K562 (cell line): ENCODE data around the gene POLR3GL. TPM values are rescaled to one million over a fixed set of nuclear protein-coding genes. Genes with fewer than 3 reads are reported as not detected.
A peak's percentile ranks its signal among the peaks of the same experiment; 100 is the strongest.

ENCODE experiments used
- KAT8 ChIP-seq: fragments of 450-650 bp; IDR thresholded peaks from 2 replicates; pipeline ENCODE4 v1.6.1; 2016; ENCODE audit warnings: low read depth, mild to moderate bottlenecking
- MEF2D ChIP-seq: conservative IDR thresholded peaks from 2 replicates; pipeline ENCODE4 v1.6.1; 2016; ENCODE audit warnings: low read depth, missing genetic modification characterization, missing compliant biosample characterization
- MIER1 ChIP-seq: fragments of 450-650 bp; IDR thresholded peaks from 2 replicates; pipeline ENCODE4 v1.6.1; 2016; ENCODE audit warnings: antibody characterized with exemption, mild to moderate bottlenecking, low read depth
- NCOA6 ChIP-seq: fragments of 450-650 bp; IDR thresholded peaks from 2 replicates; pipeline ENCODE4 v1.6.1; 2017; ENCODE audit warnings: mild to moderate bottlenecking
- NCOR1 ChIP-seq: fragments of 450-650 bp; IDR thresholded peaks from 2 replicates; pipeline ENCODE4 v1.6.1; 2016; ENCODE audit warnings: mild to moderate bottlenecking, moderate library complexity
- PHF20 ChIP-seq: fragments of 450-650 bp; IDR thresholded peaks from 2 replicates; pipeline ENCODE4 v1.6.1; 2018; ENCODE audit not compliant: partially characterized antibody
- SIX5 ChIP-seq, 2 experiments: IDR thresholded peaks; 2 replicates each; pipeline ENCODE4 v1.6.1; 2011; ENCODE audit warnings: low read length in 2 of 2, borderline replicate concordance in 1 of 2, low read depth in 1 of 2, mild to moderate bottlenecking in 1 of 2, moderate library complexity in 1 of 2; ENCODE audit not compliant: insufficient read depth in 1 of 2
- SLC30A9 ChIP-seq: fragments of 250-450 bp; sonication (Bioruptor Pico); IDR thresholded peaks from 2 replicates; pipeline ENCODE4 v1.8.0; 2022; ENCODE audit warnings: mild to moderate bottlenecking, moderate library complexity
- SRSF7 ChIP-seq: fragments of 200-400 bp; formaldehyde crosslinking; optimal IDR thresholded peaks from 2 replicates; pipeline ENCODE3; 2017; ENCODE audit warnings: mild to moderate bottlenecking, low read depth, low read length
- XRCC3 ChIP-seq: fragments of 450-650 bp; IDR thresholded peaks from 2 replicates; pipeline ENCODE4 v1.6.1; 2017; ENCODE audit warnings: mild to moderate bottlenecking, moderate library complexity
- ZNF41 ChIP-seq: fragments of 250-450 bp; sonication (Bioruptor Pico); conservative IDR thresholded peaks from 2 replicates; pipeline ENCODE4 v1.4.0; 2020; ENCODE audit warnings: mild to moderate bottlenecking
- polyA plus RNA-seq, 8 experiments: library from polyadenylated mRNA; depleted of rRNA in 4 of 8; stranded (reverse) in 5 of 8; unstranded in 3 of 8; fragments of >200 nt; fragmentation: Nextera tagmentation in 2 of 8; fragmentation: Illumina TruSeq in 1 of 8; extraction: Ambion mirVana in 2 of 8; extraction: Trizol in 1 of 8; gene quantifications; 2 replicates each; pipeline versions ENCODE4 v1.2.1 to v1.2.3, GENCODE V29; 2011 to 2014; ENCODE audit warnings: inconsistent platforms in 1 of 8, missing spikeins in 1 of 8
- total RNA-seq, 7 experiments: library from RNA; depleted of rRNA in 6 of 7; stranded (reverse); fragments of >200 nt in 6 of 7; fragmentation: Illumina TruSeq in 2 of 7; extraction: Trizol in 2 of 7; gene quantifications; 2 replicates each; pipeline versions ENCODE4 v1.2.1 to v1.2.3, GENCODE V29; 2011 to 2021; ENCODE audit warnings: low replicate concordance in 1 of 7
- TF ChIP-seq, protein P1 (sequence below): fragments of 200-800 bp; sonication (Bioruptor generic); IDR thresholded peaks from 2 replicates; pipeline ENCODE4 v1.6.1; 2017; ENCODE audit warnings: missing genetic modification characterization, missing compliant biosample characterization
- TF ChIP-seq, protein P2 (sequence below): fragments of 450-650 bp; formaldehyde crosslinking; conservative IDR thresholded peaks from 2 replicates; pipeline ENCODE4 v1.4.0; 2022; ENCODE audit warnings: mild to moderate bottlenecking, missing genetic modification characterization
- TF ChIP-seq, protein P3 (sequence below): fragments of 450-650 bp; formaldehyde crosslinking; IDR thresholded peaks from 2 replicates; pipeline ENCODE4 v1.4.0; 2020; ENCODE audit warnings: mild to moderate bottlenecking, mixed read lengths
- TF ChIP-seq, protein P4 (sequence below), 2 experiments: fragments of 450-650 bp in 1 of 2; sonication (generic) in 1 of 2; formaldehyde crosslinking in 1 of 2; IDR thresholded peaks in 1 of 2; conservative IDR thresholded peaks in 1 of 2; 2 replicates each; pipeline versions ENCODE4 v1.6.1 to v1.8.1; 2016 to 2023; ENCODE audit warnings: mild to moderate bottlenecking in 2 of 2, moderate library complexity in 2 of 2, inconsistent platforms in 1 of 2, missing genetic modification reagents in 1 of 2
- TF ChIP-seq, protein P5 (sequence below): fragments of 450-650 bp; conservative IDR thresholded peaks from 2 replicates; pipeline ENCODE4 v1.6.1; 2016; ENCODE audit warnings: missing genetic modification characterization, low read depth, mild to moderate bottlenecking, control low read depth, missing compliant biosample characterization

The POLR3GL gene
- total and polyA plus RNA-seq, 9 of the 15 experiments (the other 6 are each of a cell fraction or from before 2014, with no cell fraction given), result 14.6 to 48.4 (median 38.2) TPM

DNA sequence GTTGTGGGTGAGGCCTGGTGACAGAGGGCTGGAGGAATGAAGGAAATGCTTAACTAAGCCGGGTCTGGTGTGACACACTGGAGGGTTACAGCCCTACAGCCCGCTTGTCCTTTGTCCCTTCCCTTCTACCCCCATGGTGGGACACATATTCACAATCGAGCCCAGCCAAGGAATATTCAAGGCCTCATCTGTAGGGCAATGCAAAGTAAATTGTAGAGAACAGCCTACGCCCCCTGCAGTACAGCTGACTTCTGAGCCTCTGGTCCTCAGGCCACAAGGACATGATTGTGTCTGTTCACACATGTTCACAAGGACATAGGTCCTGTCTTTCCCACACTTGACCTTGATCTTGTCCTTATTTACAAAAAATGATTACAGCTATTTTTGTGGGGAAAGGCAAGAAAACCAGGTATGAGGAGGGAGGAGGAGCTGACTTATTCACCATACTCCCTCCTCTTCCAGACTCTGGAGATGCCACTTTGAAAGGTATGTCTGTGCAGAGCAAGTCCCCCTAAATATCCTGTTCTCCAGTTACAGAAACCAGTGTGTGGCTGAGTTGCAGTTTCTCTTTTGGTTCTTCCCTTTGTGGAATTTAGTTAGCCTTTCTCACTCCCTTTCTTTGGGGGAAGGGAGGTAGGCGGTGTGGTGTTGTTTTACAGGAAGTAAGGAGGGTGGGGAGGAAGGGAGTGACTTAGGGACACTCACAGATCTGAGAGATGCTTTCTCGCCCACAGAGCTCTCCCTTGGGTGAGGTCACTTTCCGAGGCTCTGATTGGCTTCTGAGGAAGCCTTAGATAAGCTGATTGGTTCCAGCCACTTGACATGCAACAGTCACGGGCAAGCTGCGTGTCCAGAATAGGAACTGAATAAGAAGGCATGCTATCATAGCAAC lies 14.6 kb downstream of the POLR3GL start (continued):
- no peak for TF ChIP-seq SRSF7
- peak; percentile 71 for TF ChIP-seq KAT8
- peak; percentile 72 for TF ChIP-seq NCOR1
- TF ChIP-seq SIX5 (IDR thresholded peaks at IDR 0.05; ENCODE audit: borderline replicate concordance in 1 of 2, insufficient read depth in 1 of 2, low read depth in 1 of 2, low read length in 2 of 2), result peak in 1 of 2 experiments; percentile 29; a peak in 1 of 4 replicates
- no peak for TF ChIP-seq ZNF41 (CRISPR knock-in tag)
- no peak for TF ChIP-seq XRCC3
- TF ChIP-seq, protein P1, sequence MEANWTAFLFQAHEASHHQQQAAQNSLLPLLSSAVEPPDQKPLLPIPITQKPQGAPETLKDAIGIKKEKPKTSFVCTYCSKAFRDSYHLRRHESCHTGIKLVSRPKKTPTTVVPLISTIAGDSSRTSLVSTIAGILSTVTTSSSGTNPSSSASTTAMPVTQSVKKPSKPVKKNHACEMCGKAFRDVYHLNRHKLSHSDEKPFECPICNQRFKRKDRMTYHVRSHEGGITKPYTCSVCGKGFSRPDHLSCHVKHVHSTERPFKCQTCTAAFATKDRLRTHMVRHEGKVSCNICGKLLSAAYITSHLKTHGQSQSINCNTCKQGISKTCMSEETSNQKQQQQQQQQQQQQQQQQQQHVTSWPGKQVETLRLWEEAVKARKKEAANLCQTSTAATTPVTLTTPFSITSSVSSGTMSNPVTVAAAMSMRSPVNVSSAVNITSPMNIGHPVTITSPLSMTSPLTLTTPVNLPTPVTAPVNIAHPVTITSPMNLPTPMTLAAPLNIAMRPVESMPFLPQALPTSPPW, result peak; percentile 86
- TF ChIP-seq, protein P2, sequence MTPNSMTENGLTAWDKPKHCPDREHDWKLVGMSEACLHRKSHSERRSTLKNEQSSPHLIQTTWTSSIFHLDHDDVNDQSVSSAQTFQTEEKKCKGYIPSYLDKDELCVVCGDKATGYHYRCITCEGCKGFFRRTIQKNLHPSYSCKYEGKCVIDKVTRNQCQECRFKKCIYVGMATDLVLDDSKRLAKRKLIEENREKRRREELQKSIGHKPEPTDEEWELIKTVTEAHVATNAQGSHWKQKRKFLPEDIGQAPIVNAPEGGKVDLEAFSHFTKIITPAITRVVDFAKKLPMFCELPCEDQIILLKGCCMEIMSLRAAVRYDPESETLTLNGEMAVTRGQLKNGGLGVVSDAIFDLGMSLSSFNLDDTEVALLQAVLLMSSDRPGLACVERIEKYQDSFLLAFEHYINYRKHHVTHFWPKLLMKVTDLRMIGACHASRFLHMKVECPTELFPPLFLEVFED (CRISPR knock-in tag), result no peak; the same call in 1 of the 2 replicates
- no peak for TF ChIP-seq NCOA6
- peak; percentile 56; the same call in 1 of the 2 replicates for TF ChIP-seq MEF2D (tag)
- no peak for TF ChIP-seq PHF20
- no peak for TF ChIP-seq SLC30A9
- TF ChIP-seq, protein P3, sequence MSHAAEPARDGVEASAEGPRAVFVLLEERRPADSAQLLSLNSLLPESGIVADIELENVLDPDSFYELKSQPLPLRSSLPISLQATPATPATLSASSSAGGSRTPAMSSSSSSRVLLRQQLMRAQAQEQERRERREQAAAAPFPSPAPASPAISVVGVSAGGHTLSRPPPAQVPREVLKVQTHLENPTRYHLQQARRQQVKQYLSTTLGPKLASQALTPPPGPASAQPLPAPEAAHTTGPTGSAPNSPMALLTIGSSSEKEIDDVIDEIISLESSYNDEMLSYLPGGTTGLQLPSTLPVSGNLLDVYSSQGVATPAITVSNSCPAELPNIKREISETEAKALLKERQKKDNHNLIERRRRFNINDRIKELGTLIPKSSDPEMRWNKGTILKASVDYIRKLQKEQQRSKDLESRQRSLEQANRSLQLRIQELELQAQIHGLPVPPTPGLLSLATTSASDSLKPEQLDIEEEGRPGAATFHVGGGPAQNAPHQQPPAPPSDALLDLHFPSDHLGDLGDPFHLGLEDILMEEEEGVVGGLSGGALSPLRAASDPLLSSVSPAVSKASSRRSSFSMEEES (CRISPR knock-in tag), result no peak
- TF ChIP-seq, protein P4, sequence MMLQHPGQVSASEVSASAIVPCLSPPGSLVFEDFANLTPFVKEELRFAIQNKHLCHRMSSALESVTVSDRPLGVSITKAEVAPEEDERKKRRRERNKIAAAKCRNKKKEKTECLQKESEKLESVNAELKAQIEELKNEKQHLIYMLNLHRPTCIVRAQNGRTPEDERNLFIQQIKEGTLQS (IDR thresholded peaks at IDR 0.05), result peak; percentile 88
- TF ChIP-seq, protein P4 (CRISPR knock-in tag; conservative IDR thresholded peaks at IDR 0.05), result peak; percentile 86
- TF ChIP-seq, protein P5, sequence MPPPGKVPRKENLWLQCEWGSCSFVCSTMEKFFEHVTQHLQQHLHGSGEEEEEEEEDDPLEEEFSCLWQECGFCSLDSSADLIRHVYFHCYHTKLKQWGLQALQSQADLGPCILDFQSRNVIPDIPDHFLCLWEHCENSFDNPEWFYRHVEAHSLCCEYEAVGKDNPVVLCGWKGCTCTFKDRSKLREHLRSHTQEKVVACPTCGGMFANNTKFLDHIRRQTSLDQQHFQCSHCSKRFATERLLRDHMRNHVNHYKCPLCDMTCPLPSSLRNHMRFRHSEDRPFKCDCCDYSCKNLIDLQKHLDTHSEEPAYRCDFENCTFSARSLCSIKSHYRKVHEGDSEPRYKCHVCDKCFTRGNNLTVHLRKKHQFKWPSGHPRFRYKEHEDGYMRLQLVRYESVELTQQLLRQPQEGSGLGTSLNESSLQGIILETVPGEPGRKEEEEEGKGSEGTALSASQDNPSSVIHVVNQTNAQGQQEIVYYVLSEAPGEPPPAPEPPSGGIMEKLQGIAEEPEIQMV (tag), result no peak
- peak; percentile 50; the same call in 1 of the 2 replicates for TF ChIP-seq MIER1
